Panc1 (cell line): ENCODE data around the gene CACFD1. TPM values are rescaled to one million over a fixed set of nuclear protein-coding genes. Genes with fewer than 3 reads are reported as not detected.

ENCODE experiments used
- ATAC-seq: fragments of 200-7000 bp; cut with Tn5 transposase; 2 replicates; pipeline ENCODE4 v1.9.1; 2020; ENCODE audit warnings: mild to moderate bottlenecking, moderate library complexity
- BruUV-seq: library from RNA; stranded (reverse); fragments of 400-500 nt; replicated peaks from 2 replicates; lab custom pipeline; 2021; lab: Mats Ljungman, UMichigan
- CTCF ChIA-PET: fragments of 300-600 bp; sonication (Branson Sonifier 250); formaldehyde crosslinking; loops from one replicate; lab custom pipeline; 2022; ENCODE audit warnings: antibody characterized with exemption; lab: Charles Lee
- POLR2A ChIA-PET: fragments of 300-600 bp; sonication (Branson Sonifier 250); formaldehyde crosslinking; loops from one replicate; lab custom pipeline; 2022; ENCODE audit warnings: antibody characterized with exemption; lab: Charles Lee
- DNase-seq: peaks from one replicate; pipeline ENCODE4 v3.0.0-alpha.2; 2010; ENCODE audit warnings: low read depth, low spot score
- H3K27ac ChIP-seq: 2 replicates; pipeline ENCODE4 v1.5.1; 2011; ENCODE audit warnings: mild to moderate bottlenecking, low read length, inconsistent platforms
- H3K27me3 ChIP-seq: fragments of 200-500 bp; sonication (Bioruptor generic); 2 replicates; pipeline ENCODE4 v1.6.0; 2014; ENCODE audit warnings: low read length, inconsistent platforms; ENCODE audit not compliant: control insufficient read depth, insufficient read depth
- H3K36me3 ChIP-seq: fragments of 200-500 bp; sonication (Bioruptor generic); 2 replicates; pipeline ENCODE4 v1.5.1; 2014; ENCODE audit warnings: inconsistent platforms, mild to moderate bottlenecking, low read length, moderate library complexity; ENCODE audit not compliant: control insufficient read depth, insufficient read depth
- H3K4me1 ChIP-seq: 2 replicates; pipeline ENCODE4 v1.5.1; 2011; ENCODE audit warnings: inconsistent platforms, mild to moderate bottlenecking, low read length, moderate library complexity; ENCODE audit not compliant: control insufficient read depth, insufficient read depth
- H3K4me3 ChIP-seq, 2 experiments: 2 replicates each; pipeline ENCODE4 v1.5.1; 2011 to 2012; ENCODE audit warnings: low read depth in 2 of 2, low read length in 2 of 2, mild to moderate bottlenecking in 2 of 2, inconsistent platforms in 1 of 2, moderate library complexity in 1 of 2
- H3K9me3 ChIP-seq: fragments of 200-500 bp; sonication (Bioruptor generic); 2 replicates; pipeline ENCODE4 v1.5.1; 2014; ENCODE audit warnings: low read depth, mild to moderate bottlenecking, inconsistent platforms, low read length, moderate library complexity; ENCODE audit not compliant: control insufficient read depth, insufficient read depth
- CTCF ChIP-seq: fragments of 450-650 bp; IDR thresholded peaks from 2 replicates; pipeline ENCODE4 v1.5.1; 2017; ENCODE audit warnings: mild to moderate bottlenecking
- POLR2AphosphoS5 ChIP-seq: IDR thresholded peaks from 2 replicates; pipeline ENCODE4 v1.6.1; 2012; ENCODE audit warnings: mild to moderate bottlenecking, low read depth, low read length, moderate library complexity
- REST ChIP-seq, 2 experiments: IDR thresholded peaks; 2 replicates each; pipeline ENCODE4 v1.6.1; 2011 to 2012; ENCODE audit warnings: low read depth in 2 of 2, control low read depth in 1 of 2, low read length in 1 of 2, mild to moderate bottlenecking in 1 of 2, moderate library complexity in 1 of 2; ENCODE audit not compliant: insufficient read depth in 1 of 2
- SIN3A ChIP-seq: IDR thresholded peaks from 2 replicates; pipeline ENCODE4 v1.6.1; 2012; ENCODE audit warnings: low read depth, mild to moderate bottlenecking, low read length, moderate library complexity, borderline replicate concordance; ENCODE audit not compliant: insufficient read depth
- TCF7L2 ChIP-seq: IDR thresholded peaks from 2 replicates; pipeline ENCODE4 v1.6.1; 2011; ENCODE audit warnings: mild to moderate bottlenecking, low read depth, low read length, inconsistent platforms
- in situ Hi-C: cut with HindIII; loops from 2 replicates; pipeline ENCODE4 v1.10.0; 2016; ENCODE audit warnings: low sequenced_read_pairs, low pct_unique_long_range_greater_than_20kb
- intact Hi-C: fragments of 100-400 bp; cut with micrococcal nuclease; formaldehyde crosslinking; loops from one replicate; pipeline ENCODE4 v1.10.0; 2022; ENCODE audit not compliant: unreplicated experiment
- total RNA-seq: library from RNA; stranded (reverse); gene quantifications from one replicate; pipeline ENCODE4 v1.2.1, GENCODE V29; 2021; ENCODE audit not compliant: unreplicated experiment

CACFD1 gene
- total RNA-seq, 1 experiment from 2014 or later: 13.9 TPM

- no peaks in the 10 kb centered on the region for H3K9me3 ChIP-seq
- no peak for ATAC-seq
- in situ Hi-C loops: no loop called here
- no peak overlapping the region for H3K4me3 ChIP-seq
- BruUV-seq: no TSS peak
- no peaks in the 10 kb centered on the region for H3K27me3 ChIP-seq
- no peak overlapping the region for H3K27ac ChIP-seq
- intact Hi-C loops: no loop called here
- DNase-seq: no peak
- ChIA-PET CTCF (no interaction called here), POLR2A (no interaction called here)
- H3K4me1 ChIP-seq: no peaks in the 10 kb centered on the region; the same call in 1 of the 2 replicates
- TF ChIP-seq TCF7L2: no peak
- TF ChIP-seq POLR2AphosphoS5: no peak
- no peak for TF ChIP-seq SIN3A
- no peak for TF ChIP-seq CTCF
- TF ChIP-seq REST (IDR thresholded peaks at IDR 0.05; ENCODE audit: insufficient read depth in 1 of 2, low read depth in 2 of 2, low read length in 1 of 2): no peak
- H3K36me3 ChIP-seq: no peaks in the 10 kb centered on the region
These were observed 35.8 kb downstream of the CACFD1 start for GRCh38 chr9:133495327-133496293.

- no peak for TF ChIP-seq CTCF
- TF ChIP-seq REST (IDR thresholded peaks at IDR 0.05; ENCODE audit: insufficient read depth in 1 of 2, low read depth in 2 of 2, low read length in 1 of 2): no peak
- no peak for TF ChIP-seq POLR2AphosphoS5
- TF ChIP-seq TCF7L2: no peak
- TF ChIP-seq SIN3A: no peak
- Histone ChIP-seq H3K36me3 (no peaks in the 10 kb centered on the region), H3K27ac (no peak overlapping the region), H3K9me3 (peaks cover 6% of the 10 kb centered on the region; the same call in 1 of the 2 replicates), H3K4me3 (no peak overlapping the region), H3K4me1 (no peaks in the 10 kb centered on the region; the same call in 1 of the 2 replicates), H3K27me3 (no peaks in the 10 kb centered on the region)
- intact Hi-C loops (no loop called here), in situ Hi-C loops (no loop called here)
- BruUV-seq: no TSS peak
- CTCF ChIA-PET: no interaction called here
- DNase-seq: no peak
- POLR2A ChIA-PET: no interaction called here
- no peak for ATAC-seq
These were observed 37.4 kb downstream of the CACFD1 start for GRCh38 chr9:133496861-133497842.
